GM12878 (cell line): Measurements from ENCODE around the gene PSMC3. TPM values are rescaled to one million over a fixed set of nuclear protein-coding genes. Genes with fewer than 3 reads are reported as not detected.

Experiments
- ATAC-seq: fragments of 200-7000 bp; cut with Tn5 transposase; 3 replicates; pipeline ENCODE4 v1.9.1; 2020; ENCODE audit warnings: mild to moderate bottlenecking, moderate library complexity
- BruUV-seq: library from RNA; stranded (reverse); fragments of 400-500 nt; replicated peaks from 2 replicates; lab custom pipeline; 2021; lab: Mats Ljungman, UMichigan
- CTCF ChIA-PET: fragments of 300-600 bp; sonication (Branson Sonifier 250); formaldehyde crosslinking; extraction: SDS; loops from one replicate; lab custom pipeline; 2021; ENCODE audit warnings: inconsistent platforms; lab: Yijun Ruan, JAX
- POLR2A ChIA-PET: fragments of 350-600 bp; formaldehyde crosslinking; extraction: SDS; loops from one replicate; lab custom pipeline; 2021; ENCODE audit warnings: inconsistent platforms; lab: Charles Lee
- RAD21 ChIA-PET: fragments of 300-600 bp; sonication (Branson Sonifier 250); formaldehyde crosslinking; loops from one replicate; lab custom pipeline; 2023; ENCODE audit warnings: antibody characterized with exemption; ENCODE audit not compliant: unreplicated experiment; lab: Charles Lee
- SMC1A ChIA-PET: fragments of 300-600 bp; sonication (Branson Sonifier 250); formaldehyde crosslinking; loops from one replicate; lab custom pipeline; 2023; ENCODE audit not compliant: unreplicated experiment, uncharacterized antibody; lab: Charles Lee
- DNase-seq: peaks from one replicate; pipeline ENCODE4 v3.0.0-alpha.2; 2011; ENCODE audit warnings: low read depth, low spot score
- FAIRE-seq: peaks from 3 replicates; lab custom pipeline; 2011; peaks lifted over from hg19 to GRCh38; lab: Jason Lieb, UNC
- H2AFZ ChIP-seq: 2 replicates; pipeline ENCODE4 v1.6.0; 2011; ENCODE audit warnings: low read depth, low read length, control low read depth; ENCODE audit not compliant: control insufficient read depth
- H3K27ac ChIP-seq: 2 replicates; pipeline ENCODE4 v1.5.1; 2011; ENCODE audit warnings: control low read depth; ENCODE audit not compliant: control insufficient read depth, insufficient read depth
- H3K27me3 ChIP-seq, 2 experiments: replicated peaks in 1 of 2; 2 replicates each; pipeline versions ENCODE4 v1.6.0 to v1.6.1; 2011; ENCODE audit warnings: low read length in 1 of 2; ENCODE audit not compliant: control insufficient read depth in 2 of 2, insufficient read depth in 2 of 2
- H3K36me3 ChIP-seq, 2 experiments: 2 replicates each; pipeline ENCODE4 v1.5.1; 2011; ENCODE audit warnings: low read length in 1 of 2; ENCODE audit not compliant: control insufficient read depth in 2 of 2, insufficient read depth in 2 of 2
- H3K4me1 ChIP-seq: 2 replicates; pipeline ENCODE4 v1.6.1; 2011; ENCODE audit warnings: mild to moderate bottlenecking, low read length, moderate library complexity, mixed read lengths; ENCODE audit not compliant: control insufficient read depth, insufficient read depth
- H3K4me2 ChIP-seq: 2 replicates; pipeline ENCODE4 v1.6.0; 2011; ENCODE audit warnings: control low read depth; ENCODE audit not compliant: control insufficient read depth, insufficient read depth
- H3K4me3 ChIP-seq: fragments of 200-600 bp; sonication (generic); 2 replicates; pipeline ENCODE4 v1.5.1; 2016
- H3K79me2 ChIP-seq: 2 replicates; pipeline ENCODE4 v1.6.0; 2011; ENCODE audit warnings: low read length; ENCODE audit not compliant: control insufficient read depth, insufficient read depth
- H3K9ac ChIP-seq: 2 replicates; pipeline ENCODE4 v1.8.0; 2011; ENCODE audit warnings: low read length, control low read depth, mixed read lengths; ENCODE audit not compliant: control insufficient read depth, insufficient read depth
- H3K9me3 ChIP-seq: replicated peaks from 3 replicates; pipeline ENCODE4 v1.5.1; 2011; ENCODE audit warnings: mild to moderate bottlenecking, low read length; ENCODE audit not compliant: control insufficient read depth, insufficient read depth
- H4K20me1 ChIP-seq: 2 replicates; pipeline ENCODE4 v1.6.0; 2011; ENCODE audit not compliant: control insufficient read depth, insufficient read depth
- ATF2 ChIP-seq: IDR thresholded peaks from 2 replicates; pipeline ENCODE4 v1.6.1; 2012; ENCODE audit warnings: low read length, inconsistent platforms
- CHD2 ChIP-seq: IDR thresholded peaks from 2 replicates; pipeline ENCODE4 v1.6.1; 2011; ENCODE audit warnings: low read depth, low read length, improper control_type of control experiment, borderline replicate concordance
- DPF2 ChIP-seq: fragments of 450-650 bp; IDR thresholded peaks from 2 replicates; pipeline ENCODE4 v1.6.1; 2017; ENCODE audit warnings: mild to moderate bottlenecking
- IKZF1 ChIP-seq: fragments of 450-650 bp; conservative IDR thresholded peaks from 2 replicates; pipeline ENCODE4 v1.6.1; 2017; ENCODE audit warnings: antibody characterized with exemption, mild to moderate bottlenecking
- RAD51 ChIP-seq: fragments of 450-650 bp; IDR thresholded peaks from 2 replicates; pipeline ENCODE4 v1.6.1; 2016; ENCODE audit warnings: moderate library complexity, mild to moderate bottlenecking, inconsistent platforms
- RFX5 ChIP-seq: IDR thresholded peaks from 2 replicates; pipeline ENCODE4 v1.6.1; 2011; ENCODE audit warnings: low read depth, low read length, improper control_type of control experiment
- TARDBP ChIP-seq: IDR thresholded peaks from 2 replicates; pipeline ENCODE4 v1.6.1; 2016; ENCODE audit warnings: borderline replicate concordance
- WGBS: methylation state at CpG from one replicate; pipeline ENCODE4 v1.1.6; 2016; ENCODE audit warnings: low lambda C conversion rate; ENCODE audit not compliant: insufficient replicate concordance, insufficient coverage; ENCODE audit errors: missing lambda C conversion rate; 5-methylcytosine and 5-hydroxymethylcytosine counted together
- in situ Hi-C: fragments of 300-500 bp; cut with MboI; formaldehyde crosslinking; loops from 9 replicates; pipeline ENCODE4 v1.14.3; 2018; ENCODE audit warnings: mixed read lengths
- intact Hi-C: fragments of 100-400 bp; cut with micrococcal nuclease; formaldehyde crosslinking; loops from one replicate; pipeline ENCODE4 v1.14.2; 2022; ENCODE audit not compliant: unreplicated experiment
- polyA plus RNA-seq, 11 experiments: library from polyadenylated mRNA; depleted of rRNA in 4 of 11; unstranded in 6 of 11; stranded (reverse) in 5 of 11; fragments of >200 nt; fragmentation: Nextera tagmentation in 4 of 11; fragmentation: Illumina TruSeq in 1 of 11; extraction: Ambion mirVana in 4 of 11; extraction: Trizol in 1 of 11; gene quantifications; 1 replicate in 1 of 11; 2 replicates in 10 of 11; pipeline versions ENCODE4 v1.2.1 to v1.2.3, GENCODE V29; 2011 to 2016; ENCODE audit warnings: inconsistent platforms in 2 of 11, missing spikeins in 2 of 11, low read depth in 1 of 11
- total RNA-seq, 4 experiments: library from RNA; depleted of rRNA in 3 of 4; stranded (reverse); fragments of >200 nt in 3 of 4; fragmentation: Illumina TruSeq in 1 of 4; extraction: Trizol in 1 of 4; gene quantifications; 2 replicates each; pipeline versions ENCODE4 v1.2.1 to v1.2.3, GENCODE V29; 2013 to 2021
- TF ChIP-seq, protein P1 (sequence below): fragments of 450-650 bp; formaldehyde crosslinking; IDR thresholded peaks from 2 replicates; pipeline ENCODE4 v1.4.0; 2020; ENCODE audit warnings: mild to moderate bottlenecking, moderate library complexity

PSMC3 gene
- total and polyA plus RNA-seq, 10 of the 15 experiments (the other 5 are each of a cell fraction or from before 2014, with no cell fraction given), result 39.5 to 289 (median 155) TPM

- FAIRE-seq (no peak), ATAC-seq (no peak), DNase-seq (no peak)
- Histone ChIP-seq H3K4me1 (peaks cover 24% of the 10 kb centered on the region), H3K9me3 (no peaks in the 10 kb centered on the region), H3K4me3 (no peak overlapping the region), H2AFZ (no peak overlapping the region), H3K27me3 (no peaks in the 10 kb centered on the region), H3K27ac (no peak overlapping the region), H3K79me2 (no peaks in the 10 kb centered on the region), H4K20me1 (no peaks in the 10 kb centered on the region), H3K4me2 (no peak overlapping the region), H3K9ac (no peak overlapping the region), H3K36me3 (no peaks in the 10 kb centered on the region; a peak in 1 of 4 replicates)
- ChIA-PET CTCF (interaction anchor here (0.6 to 5.0 kb wide), 6 partner anchors 10 to 37 kb away, joined by 3 to 16 read pairs (median 10); partner anchors contain the start of genes MYBPC3 and SPI1), POLR2A (interaction anchor here (1.7 to 8.5 kb wide), 3 partner anchors 9 to 15 kb away, joined by 4 to 94 read pairs (median 42); partner anchors contain the start of gene SPI1), SMC1A (interaction anchor here (1.0 to 5.0 kb wide), 5 partner anchors 10 to 24 kb away, joined by 3 to 36 read pairs (median 4); partner anchors contain the start of gene SPI1), RAD21 (interaction anchor here (3.7 kb wide), 1 partner anchor 10 kb away, joined by 15 read pairs; the partner anchor contains the start of gene SPI1)
- no peak for TF ChIP-seq IKZF1
- TF ChIP-seq ATF2, result no peak
- TF ChIP-seq DPF2, result no peak
- TF ChIP-seq TARDBP, result no peak
- no peak for TF ChIP-seq CHD2
- no peak for TF ChIP-seq RFX5
- TF ChIP-seq, protein P1, sequence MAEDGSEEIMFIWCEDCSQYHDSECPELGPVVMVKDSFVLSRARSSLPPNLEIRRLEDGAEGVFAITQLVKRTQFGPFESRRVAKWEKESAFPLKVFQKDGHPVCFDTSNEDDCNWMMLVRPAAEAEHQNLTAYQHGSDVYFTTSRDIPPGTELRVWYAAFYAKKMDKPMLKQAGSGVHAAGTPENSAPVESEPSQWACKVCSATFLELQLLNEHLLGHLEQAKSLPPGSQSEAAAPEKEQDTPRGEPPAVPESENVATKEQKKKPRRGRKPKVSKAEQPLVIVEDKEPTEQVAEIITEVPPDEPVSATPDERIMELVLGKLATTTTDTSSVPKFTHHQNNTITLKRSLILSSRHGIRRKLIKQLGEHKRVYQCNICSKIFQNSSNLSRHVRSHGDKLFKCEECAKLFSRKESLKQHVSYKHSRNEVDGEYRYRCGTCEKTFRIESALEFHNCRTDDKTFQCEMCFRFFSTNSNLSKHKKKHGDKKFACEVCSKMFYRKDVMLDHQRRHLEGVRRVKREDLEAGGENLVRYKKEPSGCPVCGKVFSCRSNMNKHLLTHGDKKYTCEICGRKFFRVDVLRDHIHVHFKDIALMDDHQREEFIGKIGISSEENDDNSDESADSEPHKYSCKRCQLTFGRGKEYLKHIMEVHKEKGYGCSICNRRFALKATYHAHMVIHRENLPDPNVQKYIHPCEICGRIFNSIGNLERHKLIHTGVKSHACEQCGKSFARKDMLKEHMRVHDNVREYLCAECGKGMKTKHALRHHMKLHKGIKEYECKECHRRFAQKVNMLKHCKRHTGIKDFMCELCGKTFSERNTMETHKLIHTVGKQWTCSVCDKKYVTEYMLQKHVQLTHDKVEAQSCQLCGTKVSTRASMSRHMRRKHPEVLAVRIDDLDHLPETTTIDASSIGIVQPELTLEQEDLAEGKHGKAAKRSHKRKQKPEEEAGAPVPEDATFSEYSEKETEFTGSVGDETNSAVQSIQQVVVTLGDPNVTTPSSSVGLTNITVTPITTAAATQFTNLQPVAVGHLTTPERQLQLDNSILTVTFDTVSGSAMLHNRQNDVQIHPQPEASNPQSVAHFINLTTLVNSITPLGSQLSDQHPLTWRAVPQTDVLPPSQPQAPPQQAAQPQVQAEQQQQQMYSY (CRISPR knock-in tag), result no peak
- TF ChIP-seq RAD51, result no peak
- WGBS, result 77% methylated on average over 28 of the region's 28 CpGs
- intact Hi-C loops, result no loop called here
- BruUV-seq, result no TSS peak
- in situ Hi-C loops, result no loop called here
These were observed 37.3 kb downstream of the PSMC3 start for GRCh38 chr11:47388697-47389576.
